ENCODE data around the gene SPOCK1. TPM values are rescaled to one million over a fixed set of nuclear protein-coding genes. Genes with fewer than 3 reads are reported as not detected.

The SPOCK1 gene
- total and polyA plus RNA-seq, 9 of the 15 experiments (the other 6 are each of a cell fraction or from before 2014, with no cell fraction given), result 0.01 to 0.35 (median 0.04) TPM; not detected in 6

GRCh38 chr5:137315109-137315508 is 184.0 kb downstream of the SPOCK1 start (continued):
- TF ChIP-seq ZNF518B (CRISPR knock-in tag; IDR thresholded peaks at IDR 0.05) (no peak), ETV1 (tag; conservative IDR thresholded peaks at IDR 0.05; ENCODE audit: low read depth) (no peak), ZC3H11A (IDR thresholded peaks at IDR 0.05; ENCODE audit: low read depth, low read length) (no peak), RFX1 (IDR thresholded peaks at IDR 0.05) (no peak)

GRCh38 chr5:137313526-137314175 is 185.5 kb downstream of the SPOCK1 start:
- intact Hi-C loops (cut with micrococcal nuclease), result no loop called here
- Histone ChIP-seq H3K27me3 (ENCODE audit: control insufficient read depth in 2 of 2, insufficient read depth in 2 of 2, low read length in 2 of 2) (no peaks in the 10 kb centered on the region), H3K79me2 (ENCODE audit: control insufficient read depth, insufficient read depth, low read length) (no peaks in the 10 kb centered on the region), H3K4me3 (no peak overlapping the region), H3K9me3 (replicated peaks; ENCODE audit: control insufficient read depth, insufficient read depth, low read depth, low read length) (no peaks in the 10 kb centered on the region), H2AFZ (ENCODE audit: low read depth, low read length) (no peak overlapping the region), H4K20me1 (replicated peaks; ENCODE audit: control insufficient read depth, insufficient read depth, low read length) (no peaks in the 10 kb centered on the region), H3K9ac (ENCODE audit: insufficient read depth in 1 of 2, low read depth in 2 of 2, low read length in 2 of 2) (no peak overlapping the region), H3K9me1 (ENCODE audit: control insufficient read depth, insufficient read depth, low read length) (no peaks in the 10 kb centered on the region), H3K36me3 (ENCODE audit: control insufficient read depth, insufficient read depth, low read length) (no peaks in the 10 kb centered on the region), H3K4me1 (replicated peaks in 1 of 2; ENCODE audit: control insufficient read depth in 2 of 2, insufficient read depth in 2 of 2, low read length in 2 of 2) (no peaks in the 10 kb centered on the region), H3K4me2 (ENCODE audit: insufficient read depth, low read length) (no peak overlapping the region), H3K27ac (ENCODE audit: extremely low read depth, low read depth, low read length) (no peak overlapping the region)
- FAIRE-seq (no peak), ATAC-seq (no peak), DNase-seq (ENCODE audit: extremely low read depth in 1 of 4, low spot score in 3 of 4) (no peak)
- in situ Hi-C loops (cut with MboI), result no loop called here
- ChIA-PET POLR2A (interaction anchor here (0.7 kb wide), 1 partner anchor 10 kb away, joined by 3 read pairs; no protein-coding TSS in a partner anchor), CTCF (ENCODE audit: low intra/inter-chr PET ratio) (no interaction called here)
- 3% methylated on average over 2 of the region's 2 CpGs for WGBS (ENCODE audit: insufficient coverage, low coverage, missing lambda C conversion rate)
- BruUV-seq (replicated peaks), result no TSS peak
- TF ChIP-seq BACH1 (tag; IDR thresholded peaks at IDR 0.05) (no peak), ZNF316 (IDR thresholded peaks at IDR 0.05) (no peak), ZNF639 (CRISPR knock-in tag; conservative IDR thresholded peaks at IDR 0.05 in 1 of 2, IDR thresholded peaks at IDR 0.05 in 1 of 2) (no peak), MAX (CRISPR knock-in tag; IDR thresholded peaks at IDR 0.05) (no peak), CTCF (IDR thresholded peaks at IDR 0.05 in 2 of 3, conservative IDR thresholded peaks at IDR 0.05 in 1 of 3; ENCODE audit: insufficient read depth in 2 of 3, low read depth in 1 of 3, low read length in 3 of 3) (no peak), MLLT1 (IDR thresholded peaks at IDR 0.05) (no peak)
